K562 (cell line): ENCODE results near the gene NCDN. TPM values are rescaled to one million over a fixed set of nuclear protein-coding genes. Genes with fewer than 3 reads are reported as not detected.
A peak's percentile ranks its signal among the peaks of the same experiment; 100 is the strongest.

ENCODE experiments used
- ATAC-seq: fragments of 200-7000 bp; cut with Tn5 transposase; 3 replicates; pipeline ENCODE4 v1.9.1; 2020; ENCODE audit warnings: moderate library complexity
- BruUV-seq: library from RNA; stranded (reverse); fragments of 400-500 nt; replicated peaks from 2 replicates; lab custom pipeline; 2021; lab: Mats Ljungman, UMichigan
- CTCF ChIA-PET: fragments of 300-600 bp; formaldehyde crosslinking; extraction: SDS; loops from one replicate; lab custom pipeline; 2021; ENCODE audit warnings: low intra/inter-chr PET ratio; lab: Yijun Ruan, JAX
- POLR2A ChIA-PET: fragments of 300-600, 350-650 bp; sonication (Branson Sonifier 250); formaldehyde crosslinking; extraction: SDS; loops from one replicate; lab custom pipeline; 2021; ENCODE audit warnings: antibody characterized with exemption, inconsistent platforms; lab: Yijun Ruan, JAX
- DNase-seq, 4 experiments: peaks; one replicate each; pipeline versions ENCODE4 v3.0.0 to v3.0.0-alpha.2; 2011 to 2018; ENCODE audit warnings: low spot score in 3 of 4, mixed read lengths in 3 of 4; ENCODE audit errors: extremely low read depth in 1 of 4
- FAIRE-seq: peaks from 2 replicates; lab custom pipeline; 2011; peaks lifted over from hg19 to GRCh38; lab: Jason Lieb, UNC
- H2AFZ ChIP-seq: 2 replicates; pipeline ENCODE4 v1.6.0; 2011; ENCODE audit warnings: low read depth, low read length, control low read depth, inconsistent platforms
- H3K27ac ChIP-seq: fragments of 200-600 bp; 3 replicates; pipeline ENCODE4 v1.8.0; 2011; ENCODE audit warnings: low read depth, mild to moderate bottlenecking, control low read depth, inconsistent platforms, low read length, moderate library complexity, mixed read lengths; ENCODE audit errors: extremely low read depth
- H3K27me3 ChIP-seq, 2 experiments: fragments of 300-600 bp in 1 of 2; 2 replicates in 1 of 2; 3 replicates in 1 of 2; pipeline versions ENCODE4 v1.6.0 to v1.8.0; 2011; ENCODE audit warnings: inconsistent platforms in 2 of 2, low read length in 2 of 2, mild to moderate bottlenecking in 1 of 2, mixed read lengths in 1 of 2, moderate library complexity in 1 of 2; ENCODE audit not compliant: control insufficient read depth in 2 of 2, insufficient read depth in 2 of 2
- H3K36me3 ChIP-seq: fragments of 300-600 bp; 3 replicates; pipeline ENCODE4 v1.8.0; 2011; ENCODE audit warnings: mild to moderate bottlenecking, low read length, inconsistent platforms; ENCODE audit not compliant: control insufficient read depth, insufficient read depth
- H3K4me1 ChIP-seq, 2 experiments: fragments of 200-600 bp in 1 of 2; replicated peaks in 1 of 2; 2 replicates in 1 of 2; 3 replicates in 1 of 2; pipeline versions ENCODE4 v1.5.1 to v1.8.0; 2011; ENCODE audit warnings: inconsistent platforms in 2 of 2, low read length in 2 of 2, mild to moderate bottlenecking in 1 of 2, mixed read lengths in 1 of 2, moderate library complexity in 1 of 2; ENCODE audit not compliant: control insufficient read depth in 2 of 2, insufficient read depth in 2 of 2
- H3K4me2 ChIP-seq: 2 replicates; pipeline ENCODE4 v1.6.1; 2011; ENCODE audit warnings: low read length, control low read depth, inconsistent platforms, mixed read lengths; ENCODE audit not compliant: insufficient read depth
- H3K4me3 ChIP-seq: fragments of 200-600 bp; sonication (generic), shearing (Covaris generic); 2 replicates; pipeline ENCODE4 v1.5.1; 2016; ENCODE audit warnings: control low read depth, inconsistent platforms
- H3K79me2 ChIP-seq: fragments of 200-600 bp; 3 replicates; pipeline ENCODE4 v1.8.0; 2011; ENCODE audit warnings: low read length, inconsistent platforms; ENCODE audit not compliant: control insufficient read depth, insufficient read depth
- H3K9ac ChIP-seq, 2 experiments: 2 replicates each; pipeline versions ENCODE4 v1.6.0 to v1.6.1; 2011; ENCODE audit warnings: low read depth in 2 of 2, low read length in 2 of 2, control low read depth in 1 of 2, inconsistent platforms in 1 of 2, mild to moderate bottlenecking in 1 of 2, mixed read lengths in 1 of 2; ENCODE audit not compliant: insufficient read depth in 1 of 2
- H3K9me1 ChIP-seq: one replicate; pipeline ENCODE4 v1.6.0; 2011; ENCODE audit warnings: inconsistent platforms, mild to moderate bottlenecking, low read length, moderate library complexity; ENCODE audit not compliant: control insufficient read depth, insufficient read depth
- H3K9me3 ChIP-seq: replicated peaks from 2 replicates; pipeline ENCODE4 v1.5.1; 2011; ENCODE audit warnings: low read depth, low read length, inconsistent platforms; ENCODE audit not compliant: control insufficient read depth, insufficient read depth
- H4K20me1 ChIP-seq: replicated peaks from 2 replicates; pipeline ENCODE4 v1.6.1; 2011; ENCODE audit warnings: low read length, inconsistent platforms, mixed read lengths; ENCODE audit not compliant: control insufficient read depth, insufficient read depth
- SLC30A9 ChIP-seq: fragments of 250-450 bp; sonication (Bioruptor Pico); IDR thresholded peaks from 2 replicates; pipeline ENCODE4 v1.8.0; 2022; ENCODE audit warnings: mild to moderate bottlenecking, moderate library complexity
- THAP12 ChIP-seq: fragments of 250-450 bp; sonication (Bioruptor Pico); IDR thresholded peaks from 2 replicates; pipeline ENCODE4 v1.9.0; 2021; ENCODE audit warnings: mild to moderate bottlenecking, inconsistent platforms
- USF2 ChIP-seq: sonication (generic); formaldehyde crosslinking; IDR thresholded peaks from 2 replicates; pipeline ENCODE4 v1.5.0; 2020; ENCODE audit warnings: missing genetic modification reagents
- ZBTB49 ChIP-seq: sonication (generic); formaldehyde crosslinking; IDR thresholded peaks from 2 replicates; pipeline ENCODE4 v1.8.0; 2022; ENCODE audit warnings: missing genetic modification reagents, mild to moderate bottlenecking, borderline replicate concordance
- WGBS: fragments of 100-300 bp; shearing (Covaris generic); methylation state at CpG from one replicate; pipeline ENCODE4 v1.1.6; 2016; ENCODE audit warnings: low coverage, mixed read lengths; ENCODE audit not compliant: insufficient coverage; ENCODE audit errors: missing lambda C conversion rate; 5-methylcytosine and 5-hydroxymethylcytosine counted together
- in situ Hi-C: fragments of 300-500 bp; cut with MboI; formaldehyde crosslinking; loops from 4 replicates; pipeline ENCODE4 v1.15.0; 2018; ENCODE audit warnings: inconsistent platforms, mixed read lengths
- intact Hi-C: fragments of 100-400 bp; cut with micrococcal nuclease; formaldehyde crosslinking; loops from 2 replicates; pipeline ENCODE4 v1.14.2; 2022
- polyA plus RNA-seq, 8 experiments: library from polyadenylated mRNA; depleted of rRNA in 4 of 8; stranded (reverse) in 5 of 8; unstranded in 3 of 8; fragments of >200 nt; fragmentation: Nextera tagmentation in 2 of 8; fragmentation: Illumina TruSeq in 1 of 8; extraction: Ambion mirVana in 2 of 8; extraction: Trizol in 1 of 8; gene quantifications; 2 replicates each; pipeline versions ENCODE4 v1.2.1 to v1.2.3, GENCODE V29; 2011 to 2014; ENCODE audit warnings: inconsistent platforms in 1 of 8, missing spikeins in 1 of 8
- total RNA-seq, 7 experiments: library from RNA; depleted of rRNA in 6 of 7; stranded (reverse); fragments of >200 nt in 6 of 7; fragmentation: Illumina TruSeq in 2 of 7; extraction: Trizol in 2 of 7; gene quantifications; 2 replicates each; pipeline versions ENCODE4 v1.2.1 to v1.2.3, GENCODE V29; 2011 to 2021; ENCODE audit warnings: low replicate concordance in 1 of 7
- TF ChIP-seq, protein P1 (sequence below), 2 experiments: IDR thresholded peaks; 2 replicates each; pipeline ENCODE4 v1.6.1; 2011; ENCODE audit warnings: borderline replicate concordance in 1 of 2, control low read depth in 1 of 2, low read depth in 1 of 2, low read length in 1 of 2, mild to moderate bottlenecking in 1 of 2, mixed read lengths in 1 of 2, moderate library complexity in 1 of 2; ENCODE audit not compliant: insufficient read depth in 1 of 2, insufficient read length in 1 of 2, poor library complexity in 1 of 2, severe bottlenecking in 1 of 2; ENCODE audit errors: extremely low read depth in 1 of 2
- TF ChIP-seq, protein P2 (sequence below): sonication (generic); formaldehyde crosslinking; IDR thresholded peaks from 2 replicates; pipeline ENCODE4 v1.8.0; 2022; ENCODE audit warnings: mild to moderate bottlenecking, low read depth, missing genetic modification reagents

NCDN gene
- total and polyA plus RNA-seq, 9 of the 15 experiments (the other 6 are each of a cell fraction or from before 2014, with no cell fraction given) = 1.9 to 35.1 (median 10.7) TPM

GRCh38 chr1:35571263-35571662 is 13.7 kb downstream of the NCDN start:
- Histone ChIP-seq H3K9me3 (no peaks in the 10 kb centered on the region), H3K9ac (0 out of 4 replicates have a peak overlapping the region, but pooled peaks of 1 of the 2 experiments have one; percentile 2), H3K4me3 (no peak overlapping the region), H4K20me1 (0 out of 2 replicates have a peak, but pooled peaks cover 9% of the 10 kb centered on the region), H3K79me2 (no peaks in the 10 kb centered on the region), H3K4me1 (peaks cover 9 to 19% of the 10 kb centered on the region in 2 experiments), H2AFZ (no peak overlapping the region), H3K27me3 (peaks cover 3 to 18% of the 10 kb centered on the region in 2 experiments; a peak in 4 of 5 replicates), H3K27ac (no peak overlapping the region), H3K9me1 (no peaks in the 10 kb centered on the region), H3K36me3 (0 out of 3 replicates have a peak, but pooled peaks cover 3% of the 10 kb centered on the region), H3K4me2 (no peak overlapping the region)
- in situ Hi-C loops (no loop called here), intact Hi-C loops (no loop called here)
- no TSS peak for BruUV-seq
- FAIRE-seq = no peak
- ATAC-seq = no peak
- ChIA-PET CTCF (interaction anchor here (0.5 kb wide), 1 partner anchor 199 kb away, joined by 4 read pairs; no protein-coding TSS in a partner anchor), POLR2A (interaction anchor here (0.7 to 1.4 kb wide), 3 partner anchors 12 to 1701 kb away, joined by 3 to 5 read pairs (median 3); no protein-coding TSS in a partner anchor)
- WGBS = 27% methylated on average over 8 of the region's 8 CpGs
- DNase-seq = no peak
- no peak for TF ChIP-seq ZBTB49 (CRISPR knock-in tag)
- TF ChIP-seq THAP12 = no peak
- no peak for TF ChIP-seq USF2 (CRISPR knock-in tag)
- TF ChIP-seq, protein P1, sequence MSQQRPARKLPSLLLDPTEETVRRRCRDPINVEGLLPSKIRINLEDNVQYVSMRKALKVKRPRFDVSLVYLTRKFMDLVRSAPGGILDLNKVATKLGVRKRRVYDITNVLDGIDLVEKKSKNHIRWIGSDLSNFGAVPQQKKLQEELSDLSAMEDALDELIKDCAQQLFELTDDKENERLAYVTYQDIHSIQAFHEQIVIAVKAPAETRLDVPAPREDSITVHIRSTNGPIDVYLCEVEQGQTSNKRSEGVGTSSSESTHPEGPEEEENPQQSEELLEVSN (IDR thresholded peaks at IDR 0.05; ENCODE audit: borderline replicate concordance in 1 of 2, extremely low read depth in 1 of 2, insufficient read depth in 1 of 2, insufficient read length in 1 of 2, low read depth in 1 of 2, low read length in 1 of 2, poor library complexity in 1 of 2, severe bottlenecking in 1 of 2) = no peak
- TF ChIP-seq SLC30A9 (CRISPR knock-in tag) = 0 out of 2 replicates have a peak, but pooled peaks have one; percentile 25
- TF ChIP-seq, protein P2, sequence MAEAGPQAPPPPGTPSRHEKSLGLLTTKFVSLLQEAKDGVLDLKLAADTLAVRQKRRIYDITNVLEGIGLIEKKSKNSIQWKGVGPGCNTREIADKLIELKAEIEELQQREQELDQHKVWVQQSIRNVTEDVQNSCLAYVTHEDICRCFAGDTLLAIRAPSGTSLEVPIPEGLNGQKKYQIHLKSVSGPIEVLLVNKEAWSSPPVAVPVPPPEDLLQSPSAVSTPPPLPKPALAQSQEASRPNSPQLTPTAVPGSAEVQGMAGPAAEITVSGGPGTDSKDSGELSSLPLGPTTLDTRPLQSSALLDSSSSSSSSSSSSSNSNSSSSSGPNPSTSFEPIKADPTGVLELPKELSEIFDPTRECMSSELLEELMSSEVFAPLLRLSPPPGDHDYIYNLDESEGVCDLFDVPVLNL (CRISPR knock-in tag) = no peak
